ENCODE results near the gene PPP2R3B. TPM values are rescaled to one million over a fixed set of nuclear protein-coding genes. Genes with fewer than 3 reads are reported as not detected.

Gene PPP2R3B
- total RNA-seq, 2 experiments from 2014 or later, result 12.1 to 14.0 TPM

DNA sequence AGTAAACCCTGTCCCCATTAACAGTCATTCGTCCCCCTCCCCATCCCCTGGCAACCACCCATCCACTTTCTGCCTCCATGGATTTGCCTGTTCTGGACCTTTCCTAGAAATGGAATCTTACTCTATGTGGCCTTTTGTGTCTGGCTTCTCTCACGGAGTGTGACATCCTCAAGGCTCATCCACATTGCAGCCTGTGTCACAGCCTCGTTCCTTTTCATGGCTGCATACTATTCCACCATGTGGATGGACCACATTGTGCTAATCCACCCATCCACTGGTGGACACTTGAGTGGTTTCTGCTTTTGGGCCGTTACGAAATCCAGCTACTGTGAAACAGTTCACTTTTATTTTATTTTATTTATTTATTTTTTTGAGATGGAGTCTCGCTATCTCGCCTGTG lies 8.1 kb upstream of the PPP2R3B start:
- Histone ChIP-seq H3K27ac (ENCODE audit: low read depth in 1 of 2, low read length in 2 of 2) (no peak overlapping the region), H3K27me3 (ENCODE audit: control insufficient read depth in 1 of 2, insufficient read depth in 2 of 2, low read length in 2 of 2) (no peaks in the 10 kb centered on the region), H3K36me3 (ENCODE audit: insufficient read depth, low read length) (no peaks in the 10 kb centered on the region), H3K9me3 (ENCODE audit: control insufficient read depth in 1 of 2, insufficient read depth in 1 of 2, low read length in 2 of 2) (no peaks in the 10 kb centered on the region), H3K4me1 (ENCODE audit: insufficient read depth, low read length) (no peaks in the 10 kb centered on the region), H3K4me3 (ENCODE audit: low read length) (no peak overlapping the region)
- TF ChIP-seq, protein P1, sequence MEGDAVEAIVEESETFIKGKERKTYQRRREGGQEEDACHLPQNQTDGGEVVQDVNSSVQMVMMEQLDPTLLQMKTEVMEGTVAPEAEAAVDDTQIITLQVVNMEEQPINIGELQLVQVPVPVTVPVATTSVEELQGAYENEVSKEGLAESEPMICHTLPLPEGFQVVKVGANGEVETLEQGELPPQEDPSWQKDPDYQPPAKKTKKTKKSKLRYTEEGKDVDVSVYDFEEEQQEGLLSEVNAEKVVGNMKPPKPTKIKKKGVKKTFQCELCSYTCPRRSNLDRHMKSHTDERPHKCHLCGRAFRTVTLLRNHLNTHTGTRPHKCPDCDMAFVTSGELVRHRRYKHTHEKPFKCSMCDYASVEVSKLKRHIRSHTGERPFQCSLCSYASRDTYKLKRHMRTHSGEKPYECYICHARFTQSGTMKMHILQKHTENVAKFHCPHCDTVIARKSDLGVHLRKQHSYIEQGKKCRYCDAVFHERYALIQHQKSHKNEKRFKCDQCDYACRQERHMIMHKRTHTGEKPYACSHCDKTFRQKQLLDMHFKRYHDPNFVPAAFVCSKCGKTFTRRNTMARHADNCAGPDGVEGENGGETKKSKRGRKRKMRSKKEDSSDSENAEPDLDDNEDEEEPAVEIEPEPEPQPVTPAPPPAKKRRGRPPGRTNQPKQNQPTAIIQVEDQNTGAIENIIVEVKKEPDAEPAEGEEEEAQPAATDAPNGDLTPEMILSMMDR (IDR thresholded peaks at IDR 0.05), result no peak
- no peaks in the 10 kb centered on the region for H3K36me3 Mint-ChIP-seq (ENCODE audit: low read depth)
- H3K4me1 Mint-ChIP-seq (ENCODE audit: low read depth), result no peaks in the 10 kb centered on the region
- H3K27ac Mint-ChIP-seq, result no peak overlapping the region
- POLR2A ChIA-PET, result no interaction called here
- H3K4me3 Mint-ChIP-seq, result no peak overlapping the region
- no peaks in the 10 kb centered on the region for H3K9me3 Mint-ChIP-seq
- ATAC-seq (ENCODE audit: poor library complexity) (no peak), DNase-seq (no peak)
- no peaks in the 10 kb centered on the region for H3K27me3 Mint-ChIP-seq
- intact Hi-C loops (cut with DNase I, micrococcal nuclease), result no loop called here
- CTCF ChIA-PET, result no interaction called here

DNA sequence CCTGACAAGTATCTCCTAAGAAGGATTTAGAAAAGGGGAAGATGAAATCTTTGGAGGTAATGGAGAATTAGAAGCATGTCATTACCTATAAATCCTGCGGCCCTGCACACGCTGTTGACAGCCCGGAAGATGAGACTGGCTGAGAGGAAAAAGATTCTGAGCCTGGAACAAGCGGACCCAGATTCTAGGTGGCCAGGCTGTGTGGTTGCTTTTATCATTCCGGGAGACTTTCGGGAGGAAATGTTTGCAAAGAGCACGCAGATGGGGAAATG lies 5.8 kb upstream of the PPP2R3B start:
- H3K4me1 ChIP-seq (ENCODE audit: insufficient read depth, low read length), result peaks cover 4% of the 10 kb centered on the region
- intact Hi-C loops (cut with DNase I, micrococcal nuclease), result no loop called here
- ChIA-PET CTCF (no interaction called here), POLR2A (no interaction called here)
- H3K4me3 ChIP-seq (ENCODE audit: low read length), result no peak overlapping the region
- TF ChIP-seq, protein P1 (IDR thresholded peaks at IDR 0.05), result no peak
- no peak for DNase-seq
- no peaks in the 10 kb centered on the region for H3K36me3 ChIP-seq (ENCODE audit: insufficient read depth, low read length)
- no peak for ATAC-seq (ENCODE audit: poor library complexity)
- no peak overlapping the region for H3K27ac ChIP-seq (ENCODE audit: low read depth in 1 of 2, low read length in 2 of 2)
- Mint-ChIP-seq H3K27me3 (no peaks in the 10 kb centered on the region), H3K4me3 (no peak overlapping the region), H3K4me1 (ENCODE audit: low read depth) (peaks cover 2% of the 10 kb centered on the region), H3K9me3 (no peaks in the 10 kb centered on the region), H3K27ac (no peak overlapping the region), H3K36me3 (ENCODE audit: low read depth) (no peaks in the 10 kb centered on the region)
- no peaks in the 10 kb centered on the region for H3K27me3 ChIP-seq (ENCODE audit: control insufficient read depth in 1 of 2, insufficient read depth in 2 of 2, low read length in 2 of 2)
- H3K9me3 ChIP-seq (ENCODE audit: control insufficient read depth in 1 of 2, insufficient read depth in 1 of 2, low read length in 2 of 2), result no peaks in the 10 kb centered on the region

DNA sequence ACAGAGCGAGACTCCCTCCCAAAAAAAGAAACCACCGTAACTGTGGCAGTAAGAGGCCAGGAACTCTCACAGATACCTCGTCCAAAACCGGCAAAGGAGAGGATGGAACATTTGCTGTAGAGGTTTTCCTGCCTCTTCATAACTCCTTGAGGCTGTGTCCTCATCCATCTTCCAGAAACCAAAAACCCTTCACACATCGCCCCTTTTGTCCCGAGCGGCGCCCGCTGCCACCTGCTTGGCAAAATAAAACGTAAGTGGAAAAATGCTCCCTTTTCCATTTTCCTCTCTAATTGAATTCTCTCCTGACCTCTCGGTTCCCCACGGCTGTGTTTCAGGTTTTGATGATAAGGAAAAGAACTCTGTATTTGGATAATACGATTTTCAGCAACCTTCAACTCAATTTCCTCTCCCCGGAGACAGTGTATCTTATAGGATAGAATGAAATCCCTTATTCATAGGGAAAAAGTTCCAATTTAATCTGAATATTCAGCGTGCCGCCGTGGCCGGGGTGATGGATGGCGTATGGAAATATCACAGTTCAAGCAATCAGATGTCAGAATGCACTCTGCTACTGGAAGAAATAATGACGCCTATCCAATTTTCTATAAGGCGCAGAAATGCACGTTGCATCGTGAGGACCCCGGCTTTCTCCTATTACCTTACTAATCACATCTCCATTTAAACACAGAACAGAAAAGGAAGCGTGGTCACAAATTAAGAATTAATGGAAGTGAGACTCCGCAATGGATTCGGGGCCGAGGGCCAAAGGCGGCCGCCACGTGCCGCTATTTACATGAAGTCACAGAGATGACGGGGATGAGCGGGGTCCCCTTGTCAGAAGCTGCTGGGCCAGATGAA lies 5.2 kb upstream of the PPP2R3B start:
- H3K27ac Mint-ChIP-seq, result no peak overlapping the region
- Histone ChIP-seq H3K27ac (ENCODE audit: low read depth in 1 of 2, low read length in 2 of 2) (no peak overlapping the region), H3K27me3 (ENCODE audit: control insufficient read depth in 1 of 2, insufficient read depth in 2 of 2, low read length in 2 of 2) (no peaks in the 10 kb centered on the region), H3K9me3 (ENCODE audit: control insufficient read depth in 1 of 2, insufficient read depth in 1 of 2, low read length in 2 of 2) (no peaks in the 10 kb centered on the region), H3K36me3 (ENCODE audit: insufficient read depth, low read length) (no peaks in the 10 kb centered on the region), H3K4me1 (ENCODE audit: insufficient read depth, low read length) (peaks cover 7% of the 10 kb centered on the region), H3K4me3 (ENCODE audit: low read length) (no peak overlapping the region)
- ChIA-PET POLR2A (no interaction called here), CTCF (no interaction called here)
- ATAC-seq (ENCODE audit: poor library complexity), result no peak
- no peaks in the 10 kb centered on the region for H3K27me3 Mint-ChIP-seq
- intact Hi-C loops (cut with DNase I, micrococcal nuclease), result no loop called here
- peaks cover 8% of the 10 kb centered on the region for H3K4me1 Mint-ChIP-seq (ENCODE audit: low read depth)
- H3K4me3 Mint-ChIP-seq, result no peak overlapping the region
- H3K9me3 Mint-ChIP-seq, result no peaks in the 10 kb centered on the region
- TF ChIP-seq, protein P1 (IDR thresholded peaks at IDR 0.05), result no peak
- H3K36me3 Mint-ChIP-seq (ENCODE audit: low read depth), result peaks cover 3% of the 10 kb centered on the region
- no peak for DNase-seq
